HEK293 (cell line): ENCODE data around the gene PLEKHG3.

Source experiments
- CTCF ChIP-seq: fragments of 450-650 bp; formaldehyde crosslinking; IDR thresholded peaks from 2 replicates; pipeline ENCODE4 v1.5.1; 2016; ENCODE audit warnings: missing biosample characterization, missing genetic modification characterization
- IKZF3 ChIP-seq: fragments of 450-650 bp; IDR thresholded peaks from 2 replicates; pipeline ENCODE4 v1.5.0; 2018; ENCODE audit warnings: missing biosample characterization, mild to moderate bottlenecking, missing genetic modification characterization, moderate library complexity
- KLF16 ChIP-seq: fragments of 450-650 bp; formaldehyde crosslinking; IDR thresholded peaks from 2 replicates; pipeline ENCODE4 v1.5.1; 2017; ENCODE audit warnings: missing biosample characterization, missing genetic modification characterization
- SP2 ChIP-seq: fragments of 450-650 bp; formaldehyde crosslinking; IDR thresholded peaks from 2 replicates; pipeline ENCODE4 v1.5.1; 2016; ENCODE audit warnings: missing biosample characterization, missing genetic modification characterization
- YY2 ChIP-seq: fragments of 450-650 bp; formaldehyde crosslinking; IDR thresholded peaks from 2 replicates; pipeline ENCODE4 v1.5.1; 2016; ENCODE audit warnings: missing biosample characterization, missing genetic modification characterization
- ZNF157 ChIP-seq: fragments of 450-650 bp; formaldehyde crosslinking; IDR thresholded peaks from 2 replicates; pipeline ENCODE4 v1.5.1; 2016; ENCODE audit warnings: missing biosample characterization, missing genetic modification characterization
- ZNF621 ChIP-seq: fragments of 450-650 bp; formaldehyde crosslinking; IDR thresholded peaks from 2 replicates; pipeline ENCODE4 v1.5.1; 2017; ENCODE audit warnings: missing biosample characterization, missing genetic modification characterization

DNA sequence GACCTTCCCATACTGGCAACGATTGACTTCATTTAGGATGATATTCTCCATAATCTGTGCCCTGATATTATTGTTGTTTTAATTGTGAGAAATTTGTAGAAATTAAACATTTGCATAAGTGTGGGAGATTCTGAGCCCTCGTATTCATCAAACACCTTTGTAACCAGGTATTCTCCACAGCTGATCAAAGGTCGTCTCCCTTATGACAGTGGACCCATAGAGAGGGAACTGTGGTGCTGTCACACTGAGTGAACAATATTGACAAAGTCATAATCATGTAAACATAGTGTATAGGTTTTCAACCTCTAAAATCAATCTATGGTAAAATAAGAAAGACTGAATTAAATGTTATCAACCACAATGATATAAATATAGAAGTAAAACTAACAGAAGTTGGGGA lies 14.9 kb upstream of the PLEKHG3 start:
- TF ChIP-seq ZNF157 (no peak), KLF16 (tag by site-specific recombination) (no peak), ZNF621 (tag by site-specific recombination) (no peak), IKZF3 (no peak), CTCF (tag by site-specific recombination) (no peak), YY2 (tag by site-specific recombination) (no peak), SP2 (tag by site-specific recombination) (no peak)
